ENCODE data around the gene P2RY6.
A peak's percentile ranks its signal among the peaks of the same experiment; 100 is the strongest.

P2RY6 gene

GRCh38 chr11:73320763-73321603 lies 48.8 kb downstream of the P2RY6 start:
- no peak for DNase-seq

GRCh38 chr11:73321604-73322381 lies 49.7 kb downstream of the P2RY6 start:
- peak; percentile 12 for DNase-seq

GRCh38 chr11:73322382-73323306 lies 50.5 kb downstream of the P2RY6 start:
- no peak for DNase-seq

GRCh38 chr11:73323464-73323863 lies 51.3 kb downstream of the P2RY6 start:
- peak; percentile 20 for DNase-seq

- DNase-seq, result no peak
Observed at GRCh38 chr11:73324116-73324515, 52.0 kb downstream of the P2RY6 start.

GRCh38 chr11:73324665-73325035 lies 52.5 kb downstream of the P2RY6 start:
- DNase-seq, result no peak

- DNase-seq, result peak; percentile 65
Observed at GRCh38 chr11:73325036-73325981, 53.2 kb downstream of the P2RY6 start.

GRCh38 chr11:73326929-73327811 lies 55.0 kb downstream of the P2RY6 start:
- DNase-seq, result peak; percentile 22

- peak; percentile 78 for DNase-seq
Observed at GRCh38 chr11:73327812-73328364, 55.8 kb downstream of the P2RY6 start.

GRCh38 chr11:73330569-73331093 lies 58.5 kb downstream of the P2RY6 start:
- peak; percentile 36 for DNase-seq

GRCh38 chr11:73331138-73331916 lies 59.2 kb downstream of the P2RY6 start:
- no peak for DNase-seq

- DNase-seq, result no peak
Observed at GRCh38 chr11:73333173-73333572, 61.0 kb downstream of the P2RY6 start.

- DNase-seq, result no peak
Observed at GRCh38 chr11:73333640-73334383, 61.7 kb downstream of the P2RY6 start.

- no peak for DNase-seq
Observed at GRCh38 chr11:73334384-73335203, 62.5 kb downstream of the P2RY6 start.

GRCh38 chr11:73335204-73335923 lies 63.2 kb downstream of the P2RY6 start:
- peak; percentile 84 for DNase-seq

- no peak for DNase-seq
Observed at GRCh38 chr11:73337846-73338245, 65.7 kb downstream of the P2RY6 start.

- no peak for DNase-seq
Observed at GRCh38 chr11:73338279-73338678, 66.1 kb downstream of the P2RY6 start.
